ENCODE measurements around the gene PGP.
"Not testable (repeated sequence)": the region's sequence is repeated elsewhere in the genome, so short reads cannot be mapped to it uniquely, and the experiment has no call there.

Gene PGP

DNA sequence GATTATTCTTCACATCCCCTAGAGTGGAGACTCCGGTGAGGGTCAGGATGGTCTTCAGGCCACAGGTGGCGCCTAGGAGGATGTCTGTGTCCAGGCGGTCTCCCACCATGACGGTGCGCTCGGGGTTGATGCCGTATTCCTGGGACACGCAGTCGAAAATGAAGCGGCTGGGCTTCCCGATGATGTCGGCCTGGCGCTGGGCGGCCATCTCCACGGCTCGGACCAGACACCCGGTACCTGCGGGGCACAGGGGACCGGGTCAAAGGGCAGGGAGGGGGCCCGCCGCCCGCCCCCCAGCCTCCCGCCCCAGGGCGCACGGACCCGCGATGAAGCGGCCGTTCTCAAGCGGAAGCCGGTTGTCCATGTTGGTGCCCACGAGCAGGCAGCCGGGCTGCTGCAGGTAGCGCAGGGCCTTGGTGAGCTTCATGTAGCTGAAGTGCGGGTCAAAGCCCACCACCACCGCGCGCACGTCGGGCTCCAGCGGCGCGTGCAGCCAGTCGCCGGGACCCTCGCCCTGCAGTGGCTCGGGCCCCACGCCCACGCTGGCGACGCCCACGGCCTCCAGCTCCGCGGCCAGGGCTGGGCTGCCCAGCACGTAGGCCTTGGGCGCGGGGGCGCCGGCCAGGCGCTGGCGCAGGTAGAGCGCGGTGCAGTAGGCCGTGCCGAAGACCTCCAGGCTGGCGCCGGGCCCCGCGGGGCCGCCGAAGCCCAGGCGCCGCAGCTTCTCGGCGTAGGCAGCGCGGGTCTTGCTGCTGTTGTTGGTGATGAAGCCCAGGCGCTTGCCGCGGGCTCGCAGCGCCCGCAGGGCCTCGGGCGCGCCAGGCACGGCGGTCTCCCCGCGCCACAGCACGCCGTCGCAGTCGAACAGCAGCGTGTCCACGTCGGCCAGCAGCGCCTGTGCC is 572 bp downstream of the PGP start:
- DNase-seq = no peak

DNA sequence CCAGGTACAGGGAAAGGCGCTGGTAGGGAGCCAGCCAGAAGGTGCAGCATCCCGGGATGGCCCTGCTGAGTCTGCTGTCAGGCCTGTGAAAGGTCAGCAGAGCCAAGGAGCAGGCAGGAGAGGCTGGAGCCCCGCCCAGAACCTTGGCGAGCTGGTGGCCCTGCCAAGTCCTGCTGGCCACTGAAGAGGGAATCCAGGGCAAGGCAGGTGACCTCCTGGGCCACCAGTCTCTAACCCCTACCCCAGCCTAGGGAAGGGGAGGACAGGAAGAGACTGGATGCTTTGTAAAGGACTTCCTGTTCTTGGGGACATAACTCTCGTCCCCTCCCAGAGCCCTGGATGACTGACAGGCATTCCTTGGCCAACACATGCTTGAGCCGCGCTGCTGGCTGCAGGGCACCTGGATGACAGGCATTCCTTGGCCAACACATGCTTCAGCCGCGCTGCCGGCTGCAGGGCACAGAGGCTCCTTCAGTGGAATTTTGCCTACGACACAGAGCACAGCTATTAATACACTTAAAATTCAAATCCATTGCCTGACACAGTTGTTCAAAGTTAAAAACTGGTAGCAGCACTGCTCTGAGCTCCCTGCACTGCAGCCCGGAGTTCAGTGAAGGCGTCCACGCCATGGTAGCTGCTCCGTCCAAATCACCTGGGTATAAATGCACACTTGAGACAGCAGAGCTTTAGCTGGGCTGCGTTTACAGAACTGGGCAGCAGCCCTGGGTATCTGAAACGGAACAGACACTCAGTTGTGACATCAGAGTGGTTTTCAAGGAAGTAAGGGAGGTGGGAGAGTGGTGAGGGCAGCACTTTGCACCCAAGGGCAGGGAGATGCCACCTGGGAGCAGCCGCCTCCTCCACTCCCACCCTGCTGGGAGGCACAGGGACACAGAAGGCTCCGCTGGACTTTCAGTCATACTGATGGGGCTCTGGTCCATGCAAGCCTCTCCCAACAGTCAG is 2.0 kb downstream of the PGP start:
- no peak for DNase-seq

DNA sequence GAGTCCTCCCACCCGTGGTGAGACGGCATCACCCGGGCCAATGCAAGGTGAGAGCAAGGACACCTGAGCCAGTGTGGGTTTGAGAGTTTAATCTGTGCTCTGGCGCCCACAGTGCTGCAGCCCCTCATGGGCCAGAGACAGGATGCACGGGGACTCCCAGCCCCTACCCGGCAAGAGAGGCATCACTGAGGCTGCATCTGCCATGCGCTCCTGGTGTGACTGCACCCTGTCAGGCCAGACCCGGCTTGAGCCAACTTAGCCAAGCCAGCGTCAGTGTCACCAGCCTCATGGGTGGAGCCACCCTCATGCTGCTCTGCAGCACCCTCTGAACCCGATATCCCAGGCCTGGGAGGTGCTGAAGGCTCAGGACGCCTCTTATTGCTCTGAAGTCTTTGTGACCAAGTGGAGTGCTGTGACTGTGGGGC is 2.7 kb downstream of the PGP start:
- no peak for DNase-seq

DNA sequence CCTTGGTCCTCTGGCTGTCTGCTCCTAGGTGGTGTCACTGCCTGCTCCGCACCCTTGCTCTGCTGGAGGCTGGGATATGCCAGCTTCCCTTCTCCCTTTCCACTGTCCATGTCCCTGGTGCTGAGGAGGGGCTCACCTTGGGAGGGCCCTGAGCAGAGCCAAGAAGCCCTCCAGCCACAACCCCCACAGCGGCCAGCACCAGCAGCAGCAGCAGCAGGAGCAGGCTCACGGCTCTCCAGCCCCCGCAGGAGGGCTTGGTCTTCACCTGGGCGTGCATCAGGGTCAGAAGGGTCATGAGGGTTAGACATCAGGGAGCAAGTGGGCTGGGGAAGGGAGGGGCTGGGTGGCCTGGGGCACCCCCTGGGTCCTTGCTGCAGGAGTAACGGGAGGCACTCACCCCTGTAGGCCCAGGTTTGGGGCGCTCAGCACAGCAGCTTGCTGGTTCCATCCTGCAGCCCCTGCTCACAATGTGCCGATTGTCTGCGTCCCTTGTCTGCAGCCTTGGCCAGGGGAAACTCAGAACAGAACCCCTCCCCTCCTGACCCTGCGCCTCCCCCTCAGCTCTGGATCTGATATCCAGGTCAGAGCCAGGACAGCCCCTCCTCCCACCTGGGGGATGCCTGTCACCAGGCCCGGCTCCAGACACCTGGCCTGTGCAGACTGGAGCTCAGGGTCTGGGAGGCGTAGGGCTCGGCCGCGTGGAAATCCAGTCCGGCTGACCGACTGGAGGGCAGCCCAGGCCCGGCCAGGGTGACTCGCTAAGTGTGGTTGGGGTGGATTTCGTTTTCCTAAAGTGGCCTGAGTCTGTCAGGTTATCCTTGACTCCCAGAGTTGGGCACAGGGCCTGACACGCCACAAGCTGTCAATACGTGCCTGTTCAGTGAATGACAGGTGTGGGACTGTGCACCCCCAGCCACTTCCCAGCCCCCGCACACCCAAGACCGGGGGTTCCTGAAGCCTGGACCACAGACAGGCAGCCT is 4.0 kb downstream of the PGP start, which contains the start of gene BRICD5:
Gene BRICD5, minus strand, starts transcription at position 478 of the 980 bp plus-strand sequence. Its CDS starts 30 bp downstream, at position 448.
- no peak for DNase-seq

DNA sequence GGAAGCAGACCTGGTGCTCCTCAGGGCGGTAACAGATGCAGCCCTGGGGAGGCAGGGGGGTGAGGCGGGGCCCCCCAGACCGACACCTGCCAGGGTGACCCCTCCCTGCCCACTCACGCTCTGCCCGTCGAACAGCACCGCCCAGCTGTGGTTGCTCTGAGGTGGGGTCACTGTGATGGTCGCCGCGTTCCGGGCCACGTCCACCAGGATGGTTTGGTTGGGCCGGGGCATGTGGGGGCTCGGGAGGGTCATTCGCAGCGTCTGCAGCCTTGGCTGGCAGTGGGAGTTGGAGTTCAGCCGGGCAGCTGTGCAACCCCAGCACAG is 4.7 kb downstream of the PGP start:
- DNase-seq = no peak

DNA sequence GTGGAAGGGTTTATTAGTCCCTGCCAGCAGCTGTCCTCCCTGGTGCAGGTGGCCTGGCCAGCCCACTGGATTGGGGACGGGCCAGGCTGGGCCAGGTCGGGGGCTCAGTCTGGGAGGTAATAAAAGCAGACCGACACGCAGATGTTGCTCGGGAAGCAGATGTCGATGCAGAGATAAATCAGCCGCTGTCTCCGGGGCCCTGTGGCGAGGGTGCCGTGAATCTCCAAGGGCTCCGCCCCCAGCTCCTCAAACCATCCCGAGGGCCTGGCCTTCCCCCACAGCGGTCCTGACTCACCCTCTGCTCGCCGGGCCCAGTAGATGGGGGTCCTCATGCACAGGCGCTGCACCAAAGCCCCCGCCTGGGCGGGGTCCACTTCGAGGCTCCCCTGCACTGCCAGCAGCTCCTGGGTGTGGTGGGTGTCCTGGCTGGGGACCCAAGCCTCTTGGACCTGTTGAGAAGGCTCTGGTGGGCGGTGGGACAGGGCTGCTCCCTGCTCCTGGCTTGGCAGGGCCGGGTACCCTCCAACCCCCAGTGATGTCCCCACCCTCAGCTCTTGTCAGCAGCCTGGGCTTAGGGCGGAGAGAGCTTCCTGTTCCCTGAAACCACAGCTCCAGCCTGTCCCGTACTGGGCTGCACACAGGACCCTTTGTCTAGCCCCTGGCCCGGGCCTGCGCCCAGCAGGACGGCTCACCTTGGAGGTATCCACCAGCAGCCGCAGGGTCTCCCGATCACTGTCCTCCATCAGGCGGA is 5.2 kb downstream of the PGP start:
- no peak for DNase-seq

DNA sequence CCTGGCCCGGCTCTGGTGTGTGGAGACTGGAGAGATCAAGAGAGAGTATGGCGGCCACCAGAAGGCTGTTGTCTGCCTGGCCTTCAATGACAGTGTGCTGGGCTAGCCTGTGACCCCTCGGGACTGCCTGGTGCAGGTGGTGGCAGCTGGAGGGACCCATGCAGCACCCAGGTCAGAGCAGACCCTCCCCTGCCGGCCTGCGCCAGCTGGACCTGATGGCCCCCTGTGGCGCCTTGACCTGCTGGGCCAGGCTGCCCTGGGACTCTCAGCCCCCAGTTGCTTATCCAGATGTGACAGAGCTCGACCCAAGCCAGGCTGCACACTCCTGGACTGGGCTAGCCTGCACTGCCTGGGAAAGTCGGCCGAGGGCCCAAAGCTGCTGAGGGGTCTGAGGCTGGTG is 5.9 kb downstream of the PGP start:
- DNase-seq = no peak

DNA sequence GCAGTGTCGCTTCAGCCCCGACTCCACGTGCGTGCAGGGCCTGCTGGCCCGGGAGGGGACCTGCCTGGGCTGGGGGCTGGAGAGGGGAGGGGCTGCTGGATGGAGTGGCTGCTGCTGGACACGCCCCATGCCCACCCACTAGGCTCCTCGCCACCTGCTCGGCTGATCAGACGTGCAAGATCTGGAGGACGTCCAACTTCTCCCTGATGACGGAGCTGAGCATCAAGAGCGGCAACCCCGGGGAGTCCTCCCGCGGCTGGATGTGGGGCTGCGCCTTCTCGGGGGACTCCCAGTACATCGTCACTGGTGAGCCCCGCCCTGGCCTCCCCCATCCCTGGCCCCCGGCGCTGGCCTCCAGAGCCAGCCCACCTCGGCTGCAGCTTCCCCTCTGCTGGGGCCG is 6.3 kb downstream of the PGP start:
- DNase-seq = no peak

DNA sequence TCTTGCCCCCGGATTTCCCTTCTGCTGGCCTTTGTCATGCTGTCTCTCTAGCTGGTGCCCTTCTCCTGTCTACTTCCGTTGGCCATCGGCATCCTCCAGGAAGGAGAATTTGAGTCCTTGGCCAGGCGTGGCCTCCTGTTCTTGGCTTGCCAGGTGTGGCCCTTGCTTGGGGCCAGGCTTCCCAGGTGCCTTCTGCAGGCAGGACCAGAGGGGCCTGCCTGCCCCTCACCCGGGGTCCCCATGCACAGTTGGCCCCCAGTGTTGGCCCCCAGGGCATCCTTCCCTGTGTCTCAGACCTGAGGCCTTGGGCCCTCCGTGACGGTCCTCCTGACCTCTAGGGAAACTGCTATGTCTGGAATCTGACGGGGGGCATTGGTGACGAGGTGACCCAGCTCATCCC is 6.8 kb downstream of the PGP start:
- DNase-seq = no peak

DNA sequence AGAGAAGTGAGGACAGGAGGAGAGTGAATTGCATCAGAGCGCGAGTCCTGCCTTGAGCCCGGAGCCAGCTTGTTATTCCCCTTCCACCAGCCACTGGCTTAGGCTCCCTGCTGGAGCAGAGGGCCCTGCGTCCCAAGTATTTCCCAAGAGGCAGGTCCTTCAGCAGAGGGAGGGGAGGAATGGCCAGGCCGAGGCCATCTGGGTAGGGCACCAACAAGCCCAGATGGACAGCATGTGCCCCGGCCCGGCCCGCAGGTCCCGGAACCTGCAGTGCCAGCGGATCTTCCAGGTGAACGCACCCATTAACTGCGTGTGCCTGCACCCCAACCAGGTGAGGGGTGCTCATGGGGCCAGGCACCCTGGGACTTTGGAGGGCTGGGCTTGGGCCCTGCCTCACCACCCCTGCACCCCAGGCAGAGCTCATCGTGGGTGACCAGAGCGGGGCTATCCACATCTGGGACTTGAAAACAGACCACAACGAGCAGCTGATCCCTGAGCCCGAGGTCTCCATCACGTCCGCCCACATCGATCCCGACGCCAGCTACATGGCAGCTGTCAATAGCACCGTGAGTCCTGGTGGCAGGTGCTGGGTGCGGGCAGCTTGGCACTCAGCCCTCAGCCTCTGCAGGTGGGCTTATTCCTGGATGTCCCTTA is 7.7 kb downstream of the PGP start:
- no peak for DNase-seq

DNA sequence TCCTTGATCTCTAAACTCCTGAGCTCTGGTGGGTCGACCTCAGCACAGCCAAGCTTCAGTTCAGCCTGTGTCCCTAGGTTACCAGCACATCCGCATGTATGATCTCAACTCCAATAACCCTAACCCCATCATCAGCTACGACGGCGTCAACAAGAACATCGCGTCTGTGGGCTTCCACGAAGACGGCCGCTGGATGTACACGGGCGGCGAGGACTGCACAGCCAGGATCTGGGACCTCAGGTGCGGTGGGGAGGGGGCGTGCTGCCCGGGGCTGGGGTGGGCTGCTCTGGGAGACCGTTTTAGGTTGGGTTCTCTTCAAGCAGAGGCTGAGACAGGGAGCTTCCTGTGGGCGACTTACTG is 8.2 kb downstream of the PGP start:
- DNase-seq = no peak

DNA sequence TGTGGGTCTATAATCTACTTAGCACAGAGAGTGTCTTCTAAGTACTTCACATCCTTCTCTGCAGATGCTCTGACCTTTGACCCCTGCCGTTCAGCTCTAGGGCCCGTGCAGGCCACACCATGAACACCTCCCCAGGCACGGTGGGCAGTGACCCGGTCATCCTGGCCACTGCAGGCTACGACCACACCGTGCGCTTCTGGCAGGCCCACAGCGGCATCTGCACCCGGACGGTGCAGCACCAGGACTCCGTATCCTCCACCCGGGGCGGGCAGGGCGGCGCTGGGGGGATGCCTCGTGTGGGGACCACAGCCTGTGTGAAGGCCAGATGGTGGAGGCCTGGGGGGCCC is 8.7 kb downstream of the PGP start:
- no peak for DNase-seq

DNA sequence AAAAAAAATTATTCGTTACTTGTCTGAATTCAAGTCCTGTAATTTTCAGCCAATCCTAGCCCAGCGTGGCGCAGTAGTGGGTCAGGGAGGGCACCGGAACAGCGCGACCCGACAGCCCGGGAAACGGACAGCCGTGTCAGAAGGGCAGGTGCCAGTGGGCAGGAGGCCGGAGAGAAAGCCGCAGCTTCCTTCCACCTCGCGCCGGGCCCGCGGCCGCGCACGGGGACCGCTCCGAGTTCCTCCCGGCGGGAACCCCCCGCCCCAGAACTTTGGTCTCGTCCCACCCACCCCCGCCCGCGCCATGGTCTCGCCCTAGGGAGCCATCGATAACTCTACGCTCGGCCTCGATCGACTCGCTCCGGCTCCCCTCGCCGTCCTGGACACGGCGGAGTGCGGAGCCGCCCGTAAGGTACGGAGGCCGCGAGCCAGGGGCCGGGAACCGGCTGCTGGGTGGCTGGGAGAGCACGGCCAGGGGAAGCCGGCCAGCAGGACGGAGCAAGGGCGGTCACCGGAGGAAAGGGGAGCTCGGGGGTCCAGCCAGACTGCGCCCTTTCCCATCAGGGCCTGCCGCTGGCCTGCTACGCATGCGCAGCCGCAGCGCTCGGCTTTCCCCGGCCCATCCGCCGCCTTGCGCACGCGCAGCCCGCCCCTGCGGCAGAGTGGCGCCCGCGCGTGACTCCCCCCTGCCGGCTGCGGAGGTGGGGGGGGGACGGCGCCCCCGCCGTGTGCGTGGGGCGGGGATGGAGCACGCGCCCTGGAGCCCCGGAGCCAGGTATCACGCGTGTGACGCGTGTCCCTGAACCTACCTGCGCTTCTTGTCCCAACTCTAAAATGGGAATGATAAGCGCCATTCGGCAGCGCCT is 9.3 kb downstream of the PGP start, which contains the start of gene MLST8:
Gene MLST8, plus strand, starts transcription at position 351 of the 863 bp plus-strand sequence. CDS start 632 bp downstream, outside the sequence.
- peak; percentile 89 for DNase-seq

DNA sequence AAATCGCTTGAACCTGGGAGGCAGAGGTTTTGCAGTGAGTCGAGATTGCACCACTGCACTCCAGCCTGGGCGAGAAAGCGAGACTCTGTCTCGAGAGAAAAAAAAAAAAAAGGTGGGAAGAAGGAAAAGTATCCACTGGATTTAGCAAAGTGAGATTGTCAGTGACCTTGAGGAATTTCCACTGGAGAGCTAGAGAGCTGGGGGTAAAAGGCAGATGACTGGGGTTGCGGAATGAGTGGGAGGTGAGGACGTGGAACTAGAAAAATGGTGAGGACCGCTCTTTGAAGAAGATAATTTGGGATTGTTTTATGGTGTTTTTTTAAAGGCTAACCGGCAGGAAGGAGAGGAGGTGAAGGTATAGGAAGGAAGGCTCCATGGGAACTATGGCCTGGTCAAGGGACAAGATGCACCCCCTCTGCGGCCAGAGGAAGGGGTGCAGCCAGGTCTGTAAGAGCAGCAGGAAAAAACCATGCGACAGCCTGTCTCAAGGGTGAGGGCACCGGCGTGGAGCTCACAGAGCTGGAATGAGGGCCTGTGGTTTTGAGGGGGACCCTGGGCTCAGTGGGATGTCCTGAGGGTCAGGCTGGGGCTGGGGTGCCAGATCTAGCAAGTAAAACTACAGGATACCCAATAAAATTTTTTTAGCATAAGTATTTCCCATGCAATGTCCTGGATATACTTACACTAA is 10.1 kb downstream of the PGP start:
- DNase-seq = no peak

DNA sequence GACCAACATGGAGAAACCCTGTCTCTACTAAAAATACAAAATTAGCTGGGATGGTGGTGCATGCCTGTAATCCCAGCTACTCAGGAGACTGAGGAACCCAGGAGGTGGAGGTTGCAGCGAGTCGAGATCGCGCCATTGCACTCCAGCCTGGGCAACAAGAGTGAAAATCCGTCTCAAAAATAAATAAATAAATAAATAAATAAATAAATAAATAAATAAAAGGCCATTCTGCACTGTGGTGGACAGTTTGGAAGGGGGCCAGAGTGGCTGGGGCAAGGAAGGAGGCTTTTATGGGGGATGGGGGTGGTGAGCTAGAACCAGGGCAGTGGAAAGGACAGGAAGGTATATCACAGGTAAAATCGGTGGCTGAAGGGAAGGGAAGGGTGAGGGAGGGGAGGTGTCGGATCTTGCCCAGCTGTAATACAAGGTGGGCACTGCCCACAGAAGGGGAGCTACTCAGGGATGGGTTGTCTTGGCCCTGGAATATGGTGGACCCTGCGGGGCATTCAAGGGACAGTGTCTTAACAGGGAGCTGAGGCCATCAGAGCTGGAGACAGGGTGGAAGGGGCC is 11.4 kb downstream of the PGP start:
- not testable (repeated sequence) for DNase-seq

DNA sequence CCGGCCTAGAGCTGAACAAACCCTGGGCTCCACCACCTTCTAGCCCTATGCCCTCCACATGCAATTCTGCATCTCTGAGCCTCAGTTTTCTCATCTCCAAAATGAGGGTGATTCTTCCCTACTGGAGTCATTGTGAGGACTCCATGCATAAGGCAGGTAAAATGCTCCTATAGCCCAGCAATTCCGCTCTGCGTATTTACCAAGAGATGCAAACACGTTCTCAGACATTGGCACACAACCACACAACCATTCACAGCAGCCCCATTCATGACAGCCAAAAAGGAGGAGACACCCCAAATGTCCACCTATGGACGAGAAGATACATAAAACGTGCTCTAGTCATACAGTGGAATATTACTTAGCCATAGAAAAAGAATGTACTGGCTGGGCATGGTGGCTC is 14.3 kb downstream of the PGP start:
- DNase-seq = no peak

DNA sequence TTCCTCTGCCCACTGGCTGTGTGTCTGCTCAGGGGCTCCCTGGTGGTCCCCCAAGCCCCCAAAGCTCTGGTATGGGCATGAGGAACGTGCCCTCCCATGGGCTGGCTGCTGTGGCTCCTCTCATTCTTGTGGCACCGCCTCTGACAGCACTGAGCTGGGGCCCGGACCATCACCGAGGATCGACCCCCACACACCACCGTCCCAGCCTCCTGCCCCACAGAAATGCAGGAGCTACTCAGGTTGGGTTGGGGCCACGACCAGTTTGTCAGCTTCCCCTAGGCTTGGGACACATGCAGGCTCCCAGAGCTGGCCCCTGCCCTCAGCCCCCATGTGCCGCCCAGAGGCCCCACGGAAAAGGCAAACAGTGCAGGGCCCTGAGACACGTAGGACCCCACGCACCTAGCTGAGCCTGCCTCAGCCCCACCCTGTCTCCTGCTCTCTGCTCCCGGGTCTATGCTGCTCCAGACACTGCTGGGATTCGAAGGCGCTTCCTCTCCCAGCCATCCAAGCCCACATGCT is 15.0 kb downstream of the PGP start:
- no peak for DNase-seq

DNA sequence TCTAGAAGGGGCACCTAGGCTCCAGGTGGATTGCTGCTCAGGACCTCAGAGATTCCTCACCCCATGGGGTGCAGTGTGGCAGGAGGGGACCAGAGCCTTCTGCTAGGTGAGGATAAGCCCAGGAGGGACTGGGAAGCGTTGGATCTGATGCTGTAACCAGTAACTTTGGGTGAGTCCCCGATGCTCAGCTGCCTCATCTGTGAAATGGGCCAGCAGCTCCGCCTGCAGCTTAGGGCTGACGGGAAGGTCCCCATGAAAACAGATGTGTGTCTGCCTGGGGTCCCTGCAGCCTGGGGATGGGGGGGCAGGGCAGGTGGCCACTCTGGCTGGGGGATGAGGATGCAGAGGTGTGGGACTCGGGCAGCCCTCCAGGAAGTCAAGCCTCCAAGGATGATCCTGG is 15.5 kb downstream of the PGP start:
- no peak for DNase-seq

DNA sequence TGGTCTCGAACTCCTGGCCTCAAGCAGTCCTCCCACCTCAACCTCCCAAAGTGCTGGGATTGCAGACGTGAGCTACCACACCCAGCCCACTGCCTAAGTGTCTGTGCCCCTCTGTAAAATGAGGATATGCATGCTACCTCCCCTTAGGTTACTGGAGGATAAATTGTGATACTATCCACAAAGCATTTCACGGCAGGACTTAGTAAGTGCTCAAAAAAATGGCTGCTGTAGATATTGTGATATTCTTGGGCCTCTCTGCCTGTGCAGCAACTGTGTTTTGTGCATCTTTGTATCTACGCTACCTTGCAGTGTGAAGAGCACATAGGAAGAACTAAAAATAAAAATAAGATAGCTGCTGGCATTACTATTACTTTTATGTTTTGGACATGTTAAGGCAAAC is 16.4 kb downstream of the PGP start:
- no peak for DNase-seq
